MM.1S (cell line): ENCODE data around the gene B3GNT8.

Source experiments
- DNase-seq: peaks from one replicate; pipeline ENCODE4 v3.0.0-alpha.2; 2015
- H2AFZ ChIP-seq: fragments of 300-600 bp; sonication (generic); 2 replicates; pipeline ENCODE4 v1.6.0; 2016; ENCODE audit warnings: antibody characterized with exemption, low read length
- H3F3A ChIP-seq: fragments of 300-600 bp; sonication (generic); 2 replicates; pipeline ENCODE4 v1.6.1; 2016; ENCODE audit warnings: mild to moderate bottlenecking, antibody characterized with exemption, low read length, moderate library complexity, mixed read lengths; ENCODE audit not compliant: insufficient read depth
- H3K27ac ChIP-seq: fragments of 300-600 bp; sonication (generic); 2 replicates; pipeline ENCODE4 v1.5.1; 2016; ENCODE audit warnings: mild to moderate bottlenecking, low read length
- H3K27me3 ChIP-seq: fragments of 300-600 bp; sonication (generic); replicated peaks from 2 replicates; pipeline ENCODE4 v1.6.0; 2016; ENCODE audit warnings: low read length; ENCODE audit not compliant: insufficient read depth
- H3K36me3 ChIP-seq: fragments of 300-600 bp; sonication (generic); replicated peaks from 2 replicates; pipeline ENCODE4 v1.6.1; 2016; ENCODE audit warnings: mild to moderate bottlenecking, low read length, mixed read lengths; ENCODE audit not compliant: insufficient read depth
- H3K4me1 ChIP-seq: fragments of 300-600 bp; sonication (generic); 2 replicates; pipeline ENCODE4 v1.6.1; 2016; ENCODE audit warnings: low read length, mixed read lengths
- H3K4me2 ChIP-seq: fragments of 300-600 bp; sonication (generic); 2 replicates; pipeline ENCODE4 v1.6.0; 2016; ENCODE audit warnings: low read depth, low read length
- H3K4me3 ChIP-seq: fragments of 300-600 bp; sonication (generic); 2 replicates; pipeline ENCODE4 v1.5.1; 2016; ENCODE audit warnings: low read length, mixed read lengths
- H3K79me2 ChIP-seq: fragments of 300-600 bp; sonication (generic); 2 replicates; pipeline ENCODE4 v1.6.1; 2016; ENCODE audit warnings: mixed run types, low read length, mixed read lengths
- H3K9ac ChIP-seq: fragments of 300-600 bp; sonication (generic); 2 replicates; pipeline ENCODE4 v1.6.1; 2016; ENCODE audit warnings: low read length, mixed read lengths
- H3K9me2 ChIP-seq: fragments of 300-600 bp; sonication (generic); replicated peaks from 2 replicates; pipeline ENCODE4 v1.6.1; 2016; ENCODE audit warnings: mild to moderate bottlenecking, low read length, mixed read lengths; ENCODE audit not compliant: insufficient read depth
- H3K9me3 ChIP-seq: fragments of 300-600 bp; sonication (generic); replicated peaks from 2 replicates; pipeline ENCODE4 v1.6.1; 2016; ENCODE audit warnings: mild to moderate bottlenecking, low read length, mixed read lengths; ENCODE audit not compliant: insufficient read depth
- H4K20me1 ChIP-seq: fragments of 300-600 bp; sonication (generic); 2 replicates; pipeline ENCODE4 v1.6.1; 2016; ENCODE audit warnings: mild to moderate bottlenecking, low read length, moderate library complexity, mixed read lengths; ENCODE audit not compliant: insufficient read depth
- CTCF ChIP-seq: fragments of 300-600 bp; sonication (generic); IDR thresholded peaks from 2 replicates; pipeline ENCODE4 v1.5.1; 2016; ENCODE audit warnings: antibody characterized with exemption, low read length, mixed read lengths
- EZH2 ChIP-seq: fragments of 300-600 bp; sonication (generic); optimal IDR thresholded peaks from 2 replicates; pipeline ENCODE3; 2017; ENCODE audit warnings: low read depth, mild to moderate bottlenecking, antibody characterized with exemption, low read length, mixed read lengths
- EZH2phosphoT487 ChIP-seq: fragments of 300-600 bp; sonication (generic); IDR thresholded peaks from 2 replicates; pipeline ENCODE4 v1.6.1; 2018; ENCODE audit warnings: antibody characterized with exemption, low read length

The B3GNT8 gene

GRCh38 chr19:41427647-41428480 is 690 bp upstream of the B3GNT8 start:
- Histone ChIP-seq H3K9ac (no peak overlapping the region), H2AFZ (no peak overlapping the region), H3K27ac (no peak overlapping the region)

DNA sequence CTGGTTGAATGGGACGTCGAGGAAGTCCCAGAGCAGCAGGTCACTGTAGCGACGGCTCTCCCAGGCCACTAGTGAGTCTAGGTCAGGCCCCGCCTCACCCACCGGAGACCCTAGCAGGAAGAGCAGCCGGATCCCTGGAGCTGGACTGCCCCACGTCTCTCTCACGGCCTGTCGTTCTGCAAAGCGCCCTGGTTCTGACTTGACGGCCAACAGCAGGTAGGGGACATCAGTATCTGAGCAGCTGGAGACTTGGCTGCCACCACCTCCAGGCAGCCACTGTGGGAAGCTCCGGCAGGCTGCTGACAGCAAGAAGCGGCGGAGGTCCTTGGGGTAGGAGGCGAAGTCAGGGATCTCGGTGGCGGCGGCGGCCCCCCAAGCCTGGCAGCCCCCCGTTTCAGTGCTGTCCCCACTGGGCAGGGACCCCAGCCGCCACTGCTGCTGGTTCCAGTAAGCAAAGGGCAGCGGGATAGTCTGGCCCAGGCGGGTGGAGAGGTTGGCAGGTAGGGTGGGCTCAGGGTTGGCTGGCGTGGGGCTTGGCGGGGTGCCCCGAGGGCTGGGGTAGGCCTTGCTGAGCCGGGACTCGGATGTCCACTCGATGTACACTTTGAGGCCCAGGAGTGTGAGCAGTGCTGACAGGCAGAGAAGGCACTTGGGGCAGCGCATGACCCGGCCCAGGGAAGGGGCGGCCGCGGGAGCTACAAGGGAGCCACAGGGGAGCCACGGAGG is 895 bp downstream of the B3GNT8 start:
- no peak for TF ChIP-seq EZH2
- no peak for TF ChIP-seq CTCF
- no peak for TF ChIP-seq EZH2phosphoT487
- H2AFZ ChIP-seq = no peak overlapping the region
- no peaks in the 10 kb centered on the region for H3K27me3 ChIP-seq
- H3K9ac ChIP-seq = no peak overlapping the region
- H3K27ac ChIP-seq = no peak overlapping the region
- no peaks in the 10 kb centered on the region for H3K4me1 ChIP-seq
- no peak overlapping the region for H3K4me2 ChIP-seq
- no peaks in the 10 kb centered on the region for H3K79me2 ChIP-seq
- H3F3A ChIP-seq = no peaks in the 10 kb centered on the region
- H4K20me1 ChIP-seq = no peaks in the 10 kb centered on the region
- no peaks in the 10 kb centered on the region for H3K9me2 ChIP-seq
- H3K4me3 ChIP-seq = no peak overlapping the region
- no peaks in the 10 kb centered on the region for H3K36me3 ChIP-seq
- no peaks in the 10 kb centered on the region for H3K9me3 ChIP-seq
- DNase-seq = no peak

More at GRCh38 chr19:41427647-41428480, 690 bp upstream of the B3GNT8 start:
- H3K36me3 ChIP-seq = no peaks in the 10 kb centered on the region
- H3K9me2 ChIP-seq = no peaks in the 10 kb centered on the region
- H3K4me3 ChIP-seq = no peak overlapping the region
- H3F3A ChIP-seq = no peaks in the 10 kb centered on the region
- DNase-seq = no peak
- TF ChIP-seq EZH2 (no peak), CTCF (no peak), EZH2phosphoT487 (no peak)
- H4K20me1 ChIP-seq = no peaks in the 10 kb centered on the region
- no peak overlapping the region for H3K4me2 ChIP-seq
- no peaks in the 10 kb centered on the region for H3K27me3 ChIP-seq
- no peaks in the 10 kb centered on the region for H3K9me3 ChIP-seq
- no peaks in the 10 kb centered on the region for H3K79me2 ChIP-seq
- H3K4me1 ChIP-seq = no peaks in the 10 kb centered on the region

DNA sequence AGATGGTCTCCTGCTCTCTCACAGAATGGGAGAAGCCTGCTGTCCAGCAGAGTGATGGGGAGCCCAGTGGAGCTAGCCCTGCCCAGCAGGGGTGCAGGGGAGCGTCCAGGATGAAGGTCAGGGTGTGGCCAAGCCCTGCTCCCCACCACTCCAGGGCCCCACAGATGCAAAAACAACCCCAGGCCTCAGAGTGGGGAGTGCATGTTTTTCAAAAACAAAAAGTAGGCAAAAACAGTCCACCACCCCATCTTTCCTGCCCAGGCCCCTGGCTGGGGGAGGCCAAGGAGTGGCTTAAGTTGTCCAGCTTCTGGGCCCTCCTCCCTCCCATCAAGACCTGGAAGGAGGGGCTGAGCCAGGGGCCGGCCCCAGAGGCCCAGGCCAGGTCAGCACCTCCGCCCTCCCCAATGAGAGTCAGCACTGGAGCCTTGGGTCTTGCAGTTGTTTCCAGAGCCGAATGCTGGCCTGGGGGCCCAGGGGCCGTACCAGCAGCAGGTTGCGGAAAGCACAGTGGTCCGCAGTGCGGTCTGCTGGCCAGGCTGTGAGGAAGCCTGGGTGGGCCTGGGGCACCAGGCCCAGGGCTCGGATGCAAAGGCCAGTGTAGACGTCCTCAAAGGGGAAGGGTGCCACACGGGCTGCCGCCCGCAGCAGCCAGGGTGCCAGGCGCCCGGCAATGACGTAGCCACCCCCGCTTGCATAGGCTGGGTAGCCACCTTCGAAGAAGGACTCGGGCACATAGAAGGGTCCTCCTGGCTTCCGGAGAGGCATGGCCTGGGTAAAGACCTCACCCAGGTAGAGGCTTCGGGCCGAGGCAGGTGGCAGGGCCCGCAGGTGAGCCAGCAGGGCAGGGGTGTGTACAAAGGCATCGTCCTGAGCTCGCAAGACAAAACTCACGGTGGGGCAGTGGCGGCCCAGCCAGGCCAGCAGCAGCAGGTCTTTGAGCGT is 1.7 kb downstream of the B3GNT8 start:
- Histone ChIP-seq H2AFZ (no peak overlapping the region), H3F3A (no peaks in the 10 kb centered on the region), H3K4me3 (no peak overlapping the region), H3K79me2 (no peaks in the 10 kb centered on the region), H3K4me2 (no peak overlapping the region), H3K9me2 (no peaks in the 10 kb centered on the region), H3K4me1 (no peaks in the 10 kb centered on the region), H3K9ac (no peak overlapping the region), H3K36me3 (no peaks in the 10 kb centered on the region), H3K27ac (no peak overlapping the region), H3K9me3 (no peaks in the 10 kb centered on the region), H3K27me3 (no peaks in the 10 kb centered on the region), H4K20me1 (no peaks in the 10 kb centered on the region)
- DNase-seq = no peak
- TF ChIP-seq CTCF = no peak
- no peak for TF ChIP-seq EZH2
- TF ChIP-seq EZH2phosphoT487 = no peak
